Putamen (tissue), 1 donor: ENCODE results near the gene ADGRG3.
"Not testable (repeated sequence)": the region's sequence is repeated elsewhere in the genome, so short reads cannot be mapped to it uniquely, and the experiment has no call there.

Experiments used
- DNase-seq: peaks from one replicate; pipeline ENCODE4 v3.0.0-alpha.2; 2016; ENCODE audit warnings: low spot score

ADGRG3 gene

DNA sequence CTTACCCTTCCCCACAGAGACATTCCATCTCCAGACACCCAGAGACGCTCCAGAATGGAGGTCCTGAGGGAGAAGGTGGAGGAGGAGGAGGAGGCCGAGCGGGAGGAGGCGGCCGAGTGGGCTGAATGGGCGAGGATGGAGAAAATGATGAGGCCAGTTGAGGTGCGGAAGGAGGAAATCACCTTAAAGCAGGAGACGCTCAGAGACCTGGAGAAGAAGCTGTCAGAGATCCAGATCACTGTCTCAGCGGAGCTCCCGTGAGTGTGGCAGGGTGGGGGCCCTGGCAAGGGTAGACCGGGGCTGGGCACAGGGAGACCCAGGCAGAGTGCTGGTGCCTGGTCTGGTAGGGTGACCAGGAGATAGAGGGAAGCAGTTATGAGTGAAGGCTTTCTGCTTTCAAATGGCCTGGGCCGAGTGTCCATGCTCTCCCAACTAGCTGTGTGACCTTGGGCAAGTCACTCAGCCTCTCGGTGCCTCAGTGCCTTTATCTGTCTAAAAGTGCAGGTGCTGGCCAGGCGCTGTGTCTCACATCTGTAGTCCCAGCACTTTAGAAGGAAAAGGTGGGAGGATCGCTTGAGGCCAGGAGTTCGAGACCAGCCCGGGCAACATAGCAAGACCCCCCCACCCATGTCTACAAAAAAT lies 29.9 kb downstream of the ADGRG3 start:
- DNase-seq: no peak

DNA sequence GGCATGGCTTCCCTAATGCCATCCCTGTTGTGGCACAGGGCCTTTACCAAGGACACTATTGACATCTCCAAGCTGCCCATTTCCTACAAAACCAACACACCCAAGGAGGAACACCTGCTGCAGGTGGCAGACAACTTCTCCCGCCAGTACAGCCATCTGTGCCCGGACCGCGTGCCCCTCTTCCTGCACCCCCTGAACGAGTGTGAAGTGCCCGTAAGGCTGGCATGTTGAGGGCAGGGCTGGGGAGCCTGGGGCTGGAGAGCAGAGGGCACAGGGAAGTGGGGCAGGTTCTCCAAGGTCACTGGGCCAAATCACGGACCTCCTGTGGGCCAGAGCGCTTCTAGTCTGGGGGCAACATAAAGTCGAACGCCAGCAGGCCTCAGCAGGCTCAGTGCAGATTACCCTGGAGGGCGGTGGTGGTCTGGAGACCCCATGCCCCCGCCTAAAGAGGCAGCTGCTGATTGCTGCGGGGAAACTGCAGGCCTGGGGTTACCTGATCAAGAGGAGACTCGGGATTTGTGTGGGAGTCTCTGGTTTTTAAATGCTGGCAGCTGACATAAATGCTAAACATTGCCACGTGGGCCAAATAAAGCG lies 30.8 kb downstream of the ADGRG3 start:
- no peak for DNase-seq

DNA sequence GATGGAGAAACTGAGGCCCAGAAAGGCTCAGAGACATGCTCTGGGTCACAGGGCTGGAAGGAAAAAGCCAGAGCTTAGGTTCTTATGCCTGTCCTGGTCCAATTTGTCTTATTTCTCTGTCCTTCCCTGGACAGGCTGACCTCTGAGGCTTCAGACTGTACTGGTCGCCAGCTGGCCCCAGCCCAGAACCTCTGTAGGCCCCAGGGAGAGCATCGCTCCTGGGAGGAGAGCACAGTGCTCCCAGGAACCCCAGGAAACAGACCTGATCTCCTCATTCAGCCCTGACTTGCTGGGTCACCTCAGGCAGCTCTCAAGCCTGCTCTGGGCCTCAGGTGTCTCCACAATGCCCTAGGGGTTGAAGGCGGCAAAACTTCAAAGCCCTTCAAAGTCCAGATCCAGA lies 31.4 kb downstream of the ADGRG3 start:
- DNase-seq: no peak

DNA sequence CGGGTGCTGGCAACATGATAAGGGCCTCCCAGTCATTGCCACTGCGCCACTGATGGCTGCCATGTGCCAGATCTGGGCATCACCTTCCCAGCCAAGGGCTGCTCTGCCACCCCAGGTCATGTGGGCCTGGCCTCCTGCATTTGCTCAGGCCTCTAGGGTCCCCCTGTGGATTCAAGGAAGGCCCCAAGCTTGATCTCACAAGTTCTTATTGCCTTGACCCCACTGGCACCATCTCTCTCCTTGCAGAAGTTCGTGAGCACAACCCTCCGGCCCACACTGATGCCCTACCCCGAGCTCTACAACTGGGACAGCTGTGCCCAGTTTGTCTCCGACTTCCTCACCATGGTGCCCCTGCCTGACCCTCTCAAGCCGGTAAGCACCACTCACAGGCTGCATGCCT lies 31.8 kb downstream of the ADGRG3 start:
- DNase-seq: no peak

DNA sequence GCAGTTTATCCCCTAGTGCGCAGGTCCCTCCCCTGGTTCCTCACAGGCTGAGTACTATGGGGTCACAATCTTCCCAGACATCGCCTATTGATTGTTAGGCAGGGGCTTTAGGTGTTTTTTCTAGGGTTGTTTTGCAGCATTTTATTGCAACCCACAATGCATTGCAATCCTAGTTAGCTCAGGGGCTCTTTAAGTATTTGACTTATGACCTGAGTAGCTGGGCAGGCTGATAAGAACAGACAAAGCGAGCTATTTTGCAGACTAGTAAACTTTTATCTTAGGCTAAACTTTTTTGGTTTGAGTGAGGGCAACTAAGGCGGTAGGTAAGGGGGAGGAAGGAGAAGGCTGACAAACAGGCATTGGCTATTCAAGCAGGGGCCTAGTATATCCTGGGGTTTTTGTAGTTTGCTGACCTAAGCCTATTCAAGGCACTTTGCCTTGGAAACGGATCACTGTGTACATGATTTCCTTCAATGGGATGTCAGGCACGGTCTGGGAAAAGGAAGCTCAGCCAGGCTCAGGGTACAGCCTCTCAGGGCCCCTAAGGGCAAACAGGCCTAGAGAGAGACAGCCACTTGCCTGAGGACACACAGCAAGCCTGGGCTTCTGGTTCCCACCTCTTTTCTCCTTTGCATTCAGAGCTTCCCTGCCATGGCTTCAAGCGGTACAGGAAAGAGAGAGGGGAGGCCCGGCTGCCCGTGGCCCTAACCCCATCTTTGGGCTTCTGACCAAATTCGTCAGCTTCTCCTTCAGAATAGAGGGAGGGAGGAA lies 32.9 kb downstream of the ADGRG3 start:
- DNase-seq: no peak

DNA sequence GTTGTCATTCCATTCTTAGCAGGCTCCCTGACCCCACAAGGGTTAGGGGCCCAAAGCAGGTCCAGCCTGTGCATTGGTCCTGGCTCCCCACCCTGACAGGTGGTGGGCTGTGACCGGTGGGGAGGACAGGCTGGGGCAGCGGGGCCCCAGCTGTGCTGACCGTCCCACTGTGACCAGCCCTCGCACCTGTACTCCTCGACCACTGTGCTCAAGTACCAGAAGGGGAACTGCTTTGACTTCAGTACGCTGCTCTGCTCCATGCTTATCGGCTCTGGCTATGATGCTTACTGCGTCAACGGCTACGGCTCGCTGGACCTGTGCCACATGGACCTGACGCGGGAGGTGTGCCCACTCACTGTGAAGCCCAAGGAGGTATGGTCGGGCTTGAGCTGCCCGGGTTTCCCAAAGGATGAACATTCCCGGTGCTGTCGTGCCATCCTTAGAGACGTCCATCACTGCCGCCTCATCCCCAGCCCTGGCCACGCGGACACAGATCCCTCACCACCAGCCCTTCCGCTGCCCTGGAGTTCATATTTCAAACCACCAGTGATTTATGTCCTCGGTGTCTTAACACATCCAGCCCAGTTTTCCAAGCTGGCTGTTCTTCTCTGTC lies 33.8 kb downstream of the ADGRG3 start:
- no peak for DNase-seq

DNA sequence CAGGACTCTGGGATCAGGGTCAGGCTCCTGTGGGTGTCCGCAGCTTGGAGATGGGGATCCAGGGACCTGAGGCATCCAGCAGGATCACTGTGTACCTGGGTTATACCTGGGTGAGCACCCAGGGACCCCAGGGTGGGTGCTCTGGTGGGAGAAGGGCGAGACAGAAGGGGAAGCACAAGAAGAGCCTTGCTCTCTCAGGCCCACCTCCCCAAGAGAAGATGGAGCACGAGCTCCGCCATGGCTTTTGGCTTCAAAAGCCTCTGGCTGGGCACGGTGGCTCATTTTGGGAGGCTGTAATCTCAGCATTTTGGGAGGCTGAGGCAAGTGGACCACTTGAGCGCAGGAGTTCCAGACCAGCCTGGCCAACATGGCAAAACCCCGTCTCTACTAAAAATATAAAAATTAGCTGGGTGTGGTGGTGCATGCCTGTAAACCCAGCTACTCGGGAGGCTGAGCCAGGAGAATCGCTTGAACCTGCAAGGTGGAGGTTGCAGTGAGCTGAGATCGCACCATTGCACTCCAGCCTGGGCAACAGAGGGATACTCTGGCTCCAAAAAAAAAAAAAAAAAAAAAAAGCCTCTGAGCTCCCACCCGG lies 35.4 kb downstream of the ADGRG3 start:
- no peak for DNase-seq

DNA sequence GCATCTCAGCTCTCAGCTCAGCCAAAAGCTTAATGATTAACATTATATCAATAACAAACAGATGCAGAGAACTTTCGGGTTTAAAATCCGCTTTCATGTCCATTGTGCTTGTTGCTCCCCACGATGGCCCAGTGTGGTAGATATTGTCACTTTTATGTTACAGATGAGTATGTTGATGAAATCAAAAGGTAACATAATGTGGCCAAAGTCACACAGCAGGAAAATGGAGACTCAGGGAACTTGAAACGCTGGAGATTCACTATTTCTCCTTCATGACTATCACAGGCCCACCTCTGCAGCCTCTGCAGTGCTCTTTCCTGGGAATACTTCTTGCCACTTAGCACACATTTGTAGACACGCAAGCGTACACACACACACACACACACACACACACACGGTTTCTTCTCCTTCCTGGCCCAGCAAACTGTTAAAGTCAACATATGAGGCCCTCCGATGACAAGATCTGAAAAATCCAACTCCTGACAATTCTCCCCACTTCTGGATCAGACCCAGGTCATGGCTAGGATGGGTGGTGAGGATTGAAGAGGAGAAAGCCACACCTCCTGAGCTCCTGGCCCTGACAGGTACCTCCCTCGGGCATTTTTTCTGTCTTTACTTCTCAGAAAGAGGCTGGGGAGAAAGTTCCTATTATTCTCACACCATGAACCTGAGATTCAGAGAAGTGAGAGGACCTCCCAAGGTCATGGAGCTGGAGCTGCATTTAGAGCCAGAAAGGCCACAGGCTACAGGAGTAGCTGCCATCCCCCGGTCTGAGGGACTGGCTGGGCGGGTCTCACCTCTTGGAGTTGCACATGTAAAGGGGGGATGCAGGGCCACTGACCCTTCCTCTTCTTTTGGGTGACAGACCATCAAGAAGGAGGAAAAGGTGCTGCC lies 36.2 kb downstream of the ADGRG3 start:
- DNase-seq: no peak

DNA sequence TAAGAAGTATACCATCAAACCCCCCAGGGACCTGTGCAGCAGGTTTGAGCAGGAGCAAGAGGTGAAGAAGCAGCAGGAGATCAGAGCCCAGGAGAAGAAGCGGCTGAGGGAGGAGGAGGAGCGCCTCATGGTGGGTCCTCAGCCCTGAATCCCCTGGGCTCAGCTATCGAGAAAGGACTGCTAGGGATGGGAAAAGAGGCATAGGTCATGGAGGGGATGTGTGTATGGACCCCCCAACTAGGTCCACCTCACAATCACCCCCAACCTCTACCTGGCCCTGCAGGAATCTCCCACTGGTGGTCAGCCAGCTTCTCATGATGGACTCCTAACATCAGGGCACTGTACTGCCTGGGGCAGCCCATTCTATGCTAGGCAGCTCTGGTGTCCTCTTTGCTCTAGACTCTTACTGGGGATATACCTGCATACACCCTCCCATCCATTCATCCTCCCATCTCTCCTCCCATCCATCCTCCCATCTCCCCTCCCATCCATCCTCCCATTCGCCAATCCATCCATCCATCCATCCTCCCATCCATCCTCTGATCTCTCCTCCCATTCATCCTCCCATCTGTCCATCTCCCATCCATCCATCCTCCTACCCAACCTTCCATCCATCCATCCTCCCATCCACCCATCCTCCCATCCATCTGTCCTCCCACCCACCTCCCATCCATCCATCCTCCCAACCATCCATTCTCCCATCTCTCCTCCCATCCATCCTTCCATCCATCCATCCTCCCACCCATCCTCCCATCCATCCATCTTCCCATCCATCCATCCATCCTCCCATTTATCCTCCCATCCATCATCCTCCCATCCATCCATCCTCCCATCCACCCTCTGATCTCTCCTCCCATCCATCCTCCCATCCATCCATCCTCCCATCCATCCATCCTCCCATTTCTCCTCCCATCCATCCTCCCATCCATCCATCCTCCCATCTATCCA lies 37.1 kb downstream of the ADGRG3 start:
- DNase-seq: no peak

DNA sequence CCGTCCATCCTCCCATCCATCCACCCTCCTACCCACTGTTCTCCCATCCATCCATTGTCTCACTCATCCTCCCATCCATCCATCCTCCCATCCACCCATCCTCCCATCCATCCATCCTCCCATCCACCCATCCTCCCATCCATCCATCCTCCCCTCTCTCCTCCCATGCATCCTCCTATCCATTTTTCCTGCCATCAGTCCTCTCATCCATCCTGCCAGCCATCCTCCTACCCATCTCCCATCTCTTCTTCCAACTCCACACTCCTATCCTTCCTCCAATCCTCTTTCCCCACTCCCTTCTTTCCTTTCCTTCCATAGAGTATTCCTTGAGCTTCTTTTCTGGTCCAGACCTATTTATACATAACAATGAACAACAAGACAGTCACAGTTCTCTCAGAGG lies 38.6 kb downstream of the ADGRG3 start:
- no peak for DNase-seq

DNA sequence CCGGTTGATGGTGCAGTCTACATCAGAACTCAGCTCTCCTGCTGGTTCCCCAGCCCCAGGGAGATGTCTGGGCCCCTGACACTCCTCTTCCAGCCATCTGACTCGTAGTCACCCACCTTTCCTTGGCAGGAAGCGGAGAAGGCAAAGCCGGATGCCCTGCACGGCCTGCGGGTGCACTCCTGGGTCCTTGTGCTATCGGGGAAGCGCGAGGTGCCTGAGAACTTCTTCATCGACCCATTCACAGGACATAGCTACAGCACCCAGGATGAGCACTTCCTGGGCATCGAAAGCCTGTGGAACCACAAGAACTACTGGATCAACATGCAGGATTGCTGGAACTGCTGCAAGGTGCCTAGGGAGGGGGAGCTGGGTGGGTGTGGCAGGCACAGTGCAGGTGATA lies 39.2 kb downstream of the ADGRG3 start:
- no peak for DNase-seq

DNA sequence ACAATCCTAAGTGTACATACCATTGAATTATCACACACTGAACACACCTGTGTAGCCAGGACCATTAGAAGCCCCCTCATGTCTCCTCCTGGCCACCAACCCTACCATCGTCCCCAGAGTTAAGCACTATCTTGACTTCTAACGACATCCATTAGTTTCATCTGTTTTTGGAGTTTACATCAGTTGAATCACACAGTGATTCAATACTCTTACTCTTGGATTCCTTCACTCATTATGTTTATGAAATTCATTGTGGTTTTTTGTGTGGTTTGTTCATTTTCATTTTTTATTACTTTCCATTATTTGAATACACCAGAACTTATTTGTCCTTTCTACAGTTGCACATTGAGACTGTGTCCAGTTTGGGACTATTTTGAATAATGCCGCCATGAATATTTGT lies 40.1 kb downstream of the ADGRG3 start:
- no peak for DNase-seq

DNA sequence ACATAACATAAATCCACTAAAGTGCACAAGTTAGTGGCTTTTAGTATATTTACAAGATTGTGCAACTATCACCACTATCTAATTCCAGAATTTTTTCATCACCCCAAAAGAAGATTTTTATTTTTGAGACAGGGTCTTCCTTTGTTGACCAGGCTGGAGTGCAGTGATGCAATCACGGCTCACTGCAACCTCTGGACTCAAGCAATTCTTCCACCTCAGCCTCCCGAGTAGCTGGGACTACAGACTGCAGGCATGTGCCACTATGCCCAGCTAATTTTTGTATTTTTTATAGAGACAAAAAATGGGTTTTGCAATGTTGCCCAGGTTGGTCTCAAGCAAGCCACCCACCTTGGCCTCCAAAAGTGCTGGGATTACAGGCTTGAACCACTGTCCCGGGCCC lies 41.6 kb downstream of the ADGRG3 start:
- DNase-seq: no peak

DNA sequence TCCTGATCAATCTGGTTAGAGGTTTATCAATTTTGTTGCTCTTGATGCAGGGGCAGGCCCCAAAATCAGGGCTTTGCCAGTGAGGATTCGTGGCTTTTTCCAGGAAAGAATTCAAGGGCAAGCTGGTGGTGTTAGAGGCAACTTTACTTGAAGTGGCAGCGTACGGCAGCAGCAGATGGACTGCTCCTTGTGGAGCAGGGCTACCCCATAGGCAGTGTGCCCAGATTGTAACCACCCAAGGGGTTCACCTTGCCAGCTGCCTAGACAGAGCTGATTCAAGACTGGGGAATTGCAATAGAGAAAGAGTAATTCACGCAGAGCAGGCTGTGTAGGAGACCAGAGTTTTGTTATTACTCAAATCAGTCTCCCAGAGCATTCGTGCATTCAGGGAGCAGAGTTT lies 43.2 kb downstream of the ADGRG3 start:
- DNase-seq: no peak

DNA sequence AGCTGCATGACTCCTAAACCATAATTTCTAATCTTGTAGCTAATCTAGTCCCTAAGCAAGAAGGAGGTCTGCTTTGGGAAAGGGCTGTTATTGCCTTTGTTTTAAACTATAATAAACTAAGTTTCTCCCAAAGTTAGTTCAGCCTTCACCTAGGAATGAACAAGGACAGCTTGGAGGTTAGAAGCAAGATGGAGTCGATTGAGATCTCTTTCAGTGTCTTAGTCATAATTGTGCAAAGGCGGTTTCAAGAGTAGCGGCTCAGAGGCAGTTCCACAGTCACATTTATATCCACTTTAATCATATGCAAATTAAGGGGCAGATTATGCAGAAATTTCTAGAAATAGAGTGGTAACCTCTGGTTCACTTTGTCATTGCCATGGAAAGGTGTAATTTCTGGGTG lies 43.9 kb downstream of the ADGRG3 start:
- no peak for DNase-seq

DNA sequence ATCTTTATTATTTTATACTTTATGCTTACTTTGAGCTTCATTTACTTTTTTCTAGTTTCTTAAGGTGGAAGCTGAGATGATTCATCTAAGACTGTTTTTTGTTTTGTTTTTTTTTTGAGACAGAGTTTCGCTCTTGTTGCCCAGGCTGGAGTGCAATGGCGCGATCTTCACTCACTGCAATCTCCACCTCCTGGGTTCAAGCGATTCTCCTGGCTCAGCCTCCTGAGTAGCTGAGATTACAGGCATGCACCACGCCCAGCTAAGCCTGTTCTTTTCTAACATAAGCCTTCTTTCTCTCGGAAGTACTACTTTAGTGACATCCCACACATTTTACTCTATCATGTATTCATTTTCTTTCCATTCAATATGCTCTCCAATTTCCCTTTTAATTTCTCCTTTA lies 44.5 kb downstream of the ADGRG3 start:
- not testable (repeated sequence) for DNase-seq

DNA sequence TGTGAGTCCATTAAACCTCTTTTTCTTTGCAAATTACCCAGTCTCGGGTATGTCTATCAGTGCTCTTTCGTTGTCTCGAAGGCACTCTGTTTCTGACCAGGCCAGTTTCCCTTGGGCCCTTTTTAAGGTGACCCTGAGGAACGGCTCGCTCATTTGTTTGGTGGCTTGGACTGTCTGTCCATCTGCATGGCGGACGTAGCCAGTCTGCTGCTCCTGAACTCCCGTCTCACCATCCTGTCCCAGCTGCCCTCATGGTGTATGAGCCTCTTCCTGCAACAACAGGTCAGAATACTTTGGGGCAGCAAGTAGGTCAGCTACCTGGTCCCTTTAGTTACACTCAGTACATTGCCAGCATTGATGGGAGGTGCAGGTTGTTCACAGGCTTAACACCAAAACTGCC lies 45.5 kb downstream of the ADGRG3 start:
- DNase-seq: no peak

DNA sequence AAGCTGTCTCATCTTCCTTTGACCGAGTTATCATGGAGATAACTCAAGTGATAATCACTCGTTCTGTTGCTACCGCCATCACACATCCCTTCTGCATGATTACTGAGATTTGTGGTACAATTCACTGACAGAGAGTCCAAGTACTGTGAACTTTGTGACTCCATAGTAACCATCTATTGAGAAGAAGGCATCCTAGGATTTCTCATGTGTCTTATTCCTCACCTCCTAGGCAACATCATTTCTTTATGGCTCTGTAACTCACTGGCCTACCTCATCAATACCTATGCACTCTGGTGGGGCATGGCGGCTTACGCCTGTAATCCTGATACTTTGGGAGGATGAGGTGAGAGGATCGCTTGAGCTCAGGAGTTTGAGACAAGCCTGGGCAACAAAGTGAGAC lies 45.9 kb downstream of the ADGRG3 start:
- DNase-seq: no peak

DNA sequence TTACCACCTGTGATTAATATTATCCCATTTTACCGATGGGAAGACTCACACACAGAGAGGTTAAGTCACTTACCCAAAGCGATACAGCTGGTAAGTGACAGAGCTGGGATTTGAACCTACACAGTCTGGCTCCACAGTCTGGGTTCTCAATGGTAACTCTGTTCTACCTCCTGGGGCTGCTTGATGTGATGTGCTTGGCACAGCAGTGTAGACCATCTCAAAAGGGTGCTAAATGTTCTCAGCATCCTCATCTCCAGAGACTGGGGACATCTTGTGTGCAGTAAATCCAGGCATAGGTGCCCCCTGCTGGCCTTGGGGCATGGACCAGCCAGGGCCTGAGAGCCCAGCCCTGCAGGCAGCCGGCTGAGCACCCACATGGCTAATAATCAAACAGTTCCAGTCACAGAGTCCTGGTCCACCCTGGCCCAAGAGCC lies 52.1 kb downstream of the ADGRG3 start:
- DNase-seq: no peak
